Activated T-helper 17 cell treated with anti-CD3 and anti-CD28 coated beads, Interleukin-2, amount 50 U/mL, for 72 hours (primary cell): ENCODE data around the gene TACC2. TPM values are rescaled to one million over a fixed set of nuclear protein-coding genes. Genes with fewer than 3 reads are reported as not detected.
"Not testable (repeated sequence)": the region's sequence is repeated elsewhere in the genome, so short reads cannot be mapped to it uniquely, and the experiment has no call there.

Experiments used
- ATAC-seq: fragments of 150-1000 bp; cut with Tn5 transposase; replicated peaks from 2 replicates; pipeline ENCODE4 v1.10.0; 2021; ENCODE audit warnings: mild to moderate bottlenecking, moderate library complexity
- H3K27ac Mint-ChIP-seq: one replicate; pipeline ENCODE4 v1.8.0; 2022; ENCODE audit warnings: mixed read lengths
- H3K27me3 Mint-ChIP-seq: one replicate; pipeline ENCODE4 v1.8.0; 2022; ENCODE audit warnings: mixed read lengths
- H3K36me3 Mint-ChIP-seq: one replicate; pipeline ENCODE4 v1.8.0; 2022; ENCODE audit warnings: low read depth, mild to moderate bottlenecking, mixed read lengths
- H3K4me1 Mint-ChIP-seq: one replicate; pipeline ENCODE4 v1.8.0; 2022; ENCODE audit warnings: mixed read lengths
- H3K4me3 Mint-ChIP-seq: one replicate; pipeline ENCODE4 v1.8.0; 2022; ENCODE audit warnings: mild to moderate bottlenecking, mixed read lengths
- H3K9me3 Mint-ChIP-seq: one replicate; pipeline ENCODE4 v1.8.0; 2022; ENCODE audit warnings: mixed read lengths
- total RNA-seq, 2 donors: library from RNA; stranded (reverse); gene quantifications; one replicate each; pipeline ENCODE4 v1.2.3, GENCODE V29; 2022

Gene TACC2
- total RNA-seq, 2 donors from 2014 or later = not detected

GRCh38 chr10:122001698-122002097 is 12.7 kb downstream of the TACC2 start:
- Mint-ChIP-seq H3K27me3 (peaks cover 6% of the 10 kb centered on the region), H3K36me3 (no peaks in the 10 kb centered on the region), H3K4me3 (no peak overlapping the region), H3K27ac (no peak overlapping the region), H3K9me3 (peaks cover 22% of the 10 kb centered on the region), H3K4me1 (no peaks in the 10 kb centered on the region)
- no peak for ATAC-seq

- no peak for ATAC-seq
- no peak overlapping the region for H3K27ac Mint-ChIP-seq
- H3K4me3 Mint-ChIP-seq = no peak overlapping the region
- peaks cover 12% of the 10 kb centered on the region for H3K27me3 Mint-ChIP-seq
- H3K4me1 Mint-ChIP-seq = no peaks in the 10 kb centered on the region
- H3K36me3 Mint-ChIP-seq = no peaks in the 10 kb centered on the region
- H3K9me3 Mint-ChIP-seq = peaks cover 6% of the 10 kb centered on the region
Measured at GRCh38 chr10:122007415-122007814, 18.5 kb downstream of the TACC2 start.

GRCh38 chr10:122010405-122011050 is 21.6 kb downstream of the TACC2 start:
- Mint-ChIP-seq H3K4me3 (no peak overlapping the region), H3K27ac (no peak overlapping the region), H3K36me3 (no peaks in the 10 kb centered on the region), H3K9me3 (no peaks in the 10 kb centered on the region), H3K4me1 (no peaks in the 10 kb centered on the region), H3K27me3 (peaks cover 15% of the 10 kb centered on the region)
- no peak for ATAC-seq

- Mint-ChIP-seq H3K4me3 (no peak overlapping the region), H3K9me3 (no peaks in the 10 kb centered on the region), H3K27ac (no peak overlapping the region), H3K27me3 (peaks cover 15% of the 10 kb centered on the region), H3K36me3 (no peaks in the 10 kb centered on the region), H3K4me1 (no peaks in the 10 kb centered on the region)
- no peak for ATAC-seq
Measured at GRCh38 chr10:122012731-122013130, 23.8 kb downstream of the TACC2 start.

- Mint-ChIP-seq H3K27ac (no peak overlapping the region), H3K4me1 (no peaks in the 10 kb centered on the region), H3K36me3 (no peaks in the 10 kb centered on the region), H3K4me3 (no peak overlapping the region), H3K9me3 (no peaks in the 10 kb centered on the region), H3K27me3 (peaks cover 15% of the 10 kb centered on the region)
- ATAC-seq = no peak
Measured at GRCh38 chr10:122013311-122013780, 24.4 kb downstream of the TACC2 start.

- no peaks in the 10 kb centered on the region for H3K36me3 Mint-ChIP-seq
- H3K4me1 Mint-ChIP-seq = no peaks in the 10 kb centered on the region
- ATAC-seq = no peak
- no peaks in the 10 kb centered on the region for H3K9me3 Mint-ChIP-seq
- no peak overlapping the region for H3K27ac Mint-ChIP-seq
- no peak overlapping the region for H3K4me3 Mint-ChIP-seq
- peaks cover 18% of the 10 kb centered on the region for H3K27me3 Mint-ChIP-seq
Measured at GRCh38 chr10:122014652-122015248, 25.8 kb downstream of the TACC2 start.

- H3K27ac Mint-ChIP-seq, ATAC-seq, H3K9me3 Mint-ChIP-seq, H3K27me3 Mint-ChIP-seq, H3K36me3 Mint-ChIP-seq, H3K4me1 Mint-ChIP-seq, H3K4me3 Mint-ChIP-seq: not testable (repeated sequence)
Measured at GRCh38 chr10:122017926-122018325, 29.0 kb downstream of the TACC2 start.

- Mint-ChIP-seq H3K36me3 (no peaks in the 10 kb centered on the region), H3K4me1 (no peaks in the 10 kb centered on the region), H3K27me3 (peaks cover 10% of the 10 kb centered on the region), H3K4me3 (no peak overlapping the region), H3K9me3 (no peaks in the 10 kb centered on the region), H3K27ac (no peak overlapping the region)
- ATAC-seq = no peak
Measured at GRCh38 chr10:122018491-122018890, 29.5 kb downstream of the TACC2 start.

GRCh38 chr10:122018951-122019413 is 30.0 kb downstream of the TACC2 start:
- H3K9me3 Mint-ChIP-seq = no peaks in the 10 kb centered on the region
- ATAC-seq = no peak

GRCh38 chr10:122019414-122019975 is 30.5 kb downstream of the TACC2 start:
- H3K36me3 Mint-ChIP-seq = no peaks in the 10 kb centered on the region
- H3K4me3 Mint-ChIP-seq = no peak overlapping the region
- H3K27me3 Mint-ChIP-seq = peaks cover 8% of the 10 kb centered on the region
- no peak overlapping the region for H3K27ac Mint-ChIP-seq
- H3K4me1 Mint-ChIP-seq = no peaks in the 10 kb centered on the region
- no peaks in the 10 kb centered on the region for H3K9me3 Mint-ChIP-seq
- ATAC-seq = no peak

More at GRCh38 chr10:122018951-122019413, 30.0 kb downstream of the TACC2 start:
- no peaks in the 10 kb centered on the region for H3K4me1 Mint-ChIP-seq
- H3K27me3 Mint-ChIP-seq = peaks cover 10% of the 10 kb centered on the region
- H3K27ac Mint-ChIP-seq = no peak overlapping the region
- no peak overlapping the region for H3K4me3 Mint-ChIP-seq
- H3K36me3 Mint-ChIP-seq = no peaks in the 10 kb centered on the region

GRCh38 chr10:122020226-122020625 is 31.3 kb downstream of the TACC2 start:
- H3K9me3 Mint-ChIP-seq = no peaks in the 10 kb centered on the region
- no peaks in the 10 kb centered on the region for H3K36me3 Mint-ChIP-seq
- no peaks in the 10 kb centered on the region for H3K4me1 Mint-ChIP-seq
- H3K4me3 Mint-ChIP-seq = no peak overlapping the region
- ATAC-seq = no peak
- H3K27me3 Mint-ChIP-seq = peaks cover 7% of the 10 kb centered on the region
- H3K27ac Mint-ChIP-seq = no peak overlapping the region

GRCh38 chr10:122021379-122021778 is 32.4 kb downstream of the TACC2 start:
- Mint-ChIP-seq H3K27ac (no peak overlapping the region), H3K4me3 (no peak overlapping the region), H3K27me3 (peaks cover 7% of the 10 kb centered on the region), H3K36me3 (no peaks in the 10 kb centered on the region), H3K9me3 (no peaks in the 10 kb centered on the region), H3K4me1 (no peaks in the 10 kb centered on the region)
- no peak for ATAC-seq

- no peak for ATAC-seq
- Mint-ChIP-seq H3K36me3 (no peaks in the 10 kb centered on the region), H3K9me3 (no peaks in the 10 kb centered on the region), H3K27me3 (peaks cover 7% of the 10 kb centered on the region), H3K27ac (no peak overlapping the region), H3K4me3 (no peak overlapping the region), H3K4me1 (no peaks in the 10 kb centered on the region)
Measured at GRCh38 chr10:122021828-122022227, 32.9 kb downstream of the TACC2 start.

GRCh38 chr10:122022276-122022675 is 33.3 kb downstream of the TACC2 start:
- ATAC-seq = no peak
- H3K9me3 Mint-ChIP-seq = no peaks in the 10 kb centered on the region
- H3K36me3 Mint-ChIP-seq = no peaks in the 10 kb centered on the region
- H3K27ac Mint-ChIP-seq = no peak overlapping the region
- no peaks in the 10 kb centered on the region for H3K4me1 Mint-ChIP-seq
- peaks cover 7% of the 10 kb centered on the region for H3K27me3 Mint-ChIP-seq
- H3K4me3 Mint-ChIP-seq = no peak overlapping the region

GRCh38 chr10:122023257-122023656 is 34.3 kb downstream of the TACC2 start:
- not testable (repeated sequence) for H3K27me3 Mint-ChIP-seq, ATAC-seq, H3K4me3 Mint-ChIP-seq, H3K36me3 Mint-ChIP-seq, H3K9me3 Mint-ChIP-seq, H3K4me1 Mint-ChIP-seq, H3K27ac Mint-ChIP-seq
